Ascending aorta (tissue), 2 donors: Measurements from ENCODE around the gene CSTF3. TPM values are rescaled to one million over a fixed set of nuclear protein-coding genes. Genes with fewer than 3 reads are reported as not detected.

Experiments used
- DNase-seq, 2 donors: peaks; one replicate each; pipeline ENCODE4 v3.0.0-alpha.2; 2019; ENCODE audit warnings: low spot score in 2 of 2
- H3K27ac ChIP-seq, 2 donors: fragments of 200-600 bp; sonication (generic); one replicate each; pipeline ENCODE4 v1.5.1; 2016 to 2017; ENCODE audit warnings: mild to moderate bottlenecking in 1 of 2
- H3K27me3 ChIP-seq: fragments of 200-600 bp; sonication (generic); one replicate; pipeline ENCODE4 v1.5.1; 2017
- H3K36me3 ChIP-seq, 2 donors: fragments of 200-600 bp; sonication (generic); one replicate each; pipeline ENCODE4 v1.5.1; 2016
- H3K4me1 ChIP-seq, 2 donors: fragments of 200-600 bp; sonication (generic); one replicate each; pipeline ENCODE4 v1.5.1; 2016 to 2017; ENCODE audit warnings: mild to moderate bottlenecking in 1 of 2
- H3K4me3 ChIP-seq, 2 donors: fragments of 200-600 bp; sonication (generic); one replicate each; pipeline ENCODE4 v1.5.1; 2016 to 2017; ENCODE audit warnings: mild to moderate bottlenecking in 1 of 2
- H3K9me3 ChIP-seq, 2 donors: fragments of 200-600 bp; sonication (generic); one replicate each; pipeline ENCODE4 v1.5.1; 2016
- CTCF ChIP-seq, 3 experiments: fragments of 200-600 bp in 2 of 3; fragments of 450-650 bp in 1 of 3; sonication (generic) in 2 of 3; IDR thresholded peaks; one replicate each; pipeline ENCODE4 v1.5.1; 2016 to 2019; ENCODE audit warnings: antibody characterized with exemption in 3 of 3, mild to moderate bottlenecking in 1 of 3, moderate library complexity in 1 of 3
- intact Hi-C: fragments of 100-400 bp; cut with DNase I; formaldehyde crosslinking; loops from one replicate; pipeline ENCODE4 v1.15.1; 2023
- total RNA-seq: library from RNA; depleted of rRNA; stranded (reverse); fragments of >200 nt; gene quantifications from one replicate; pipeline ENCODE4 v1.1.0, GENCODE V29; 2016

Gene CSTF3
- total RNA-seq, 1 donor from 2014 or later = 3.8 TPM

- no peak overlapping the region for H3K27ac ChIP-seq
- intact Hi-C loops = no loop called here
- H3K9me3 ChIP-seq = no peaks in the 10 kb centered on the region
- H3K4me1 ChIP-seq = no peaks in the 10 kb centered on the region
- no peak overlapping the region for H3K4me3 ChIP-seq
- no peak for TF ChIP-seq CTCF (IDR thresholded peaks at IDR 0.05)
- no peaks in the 10 kb centered on the region for H3K36me3 ChIP-seq
- no peak for DNase-seq
- no peaks in the 10 kb centered on the region for H3K27me3 ChIP-seq
Observed at GRCh38 chr11:33194455-33194854, 33.2 kb upstream of the CSTF3 start.

- no peak for TF ChIP-seq CTCF (IDR thresholded peaks at IDR 0.05)
- Histone ChIP-seq H3K4me1 (no peaks in the 10 kb centered on the region), H3K9me3 (no peaks in the 10 kb centered on the region), H3K4me3 (no peak overlapping the region), H3K27me3 (no peaks in the 10 kb centered on the region), H3K27ac (no peak overlapping the region), H3K36me3 (no peaks in the 10 kb centered on the region)
- DNase-seq = no peak
- intact Hi-C loops = no loop called here
Observed at GRCh38 chr11:33191467-33191866, 30.2 kb upstream of the CSTF3 start.

- intact Hi-C loops = no loop called here
- Histone ChIP-seq H3K4me1 (no peaks in the 10 kb centered on the region), H3K27me3 (no peaks in the 10 kb centered on the region), H3K36me3 (no peaks in the 10 kb centered on the region), H3K9me3 (no peaks in the 10 kb centered on the region), H3K4me3 (no peak overlapping the region), H3K27ac (no peak overlapping the region)
- no peak for TF ChIP-seq CTCF (IDR thresholded peaks at IDR 0.05)
- DNase-seq = no peak
Observed at GRCh38 chr11:33187998-33188722, 26.9 kb upstream of the CSTF3 start.

GRCh38 chr11:33185756-33186155 lies 24.5 kb upstream of the CSTF3 start:
- TF ChIP-seq CTCF (IDR thresholded peaks at IDR 0.05) = no peak
- DNase-seq = no peak
- Histone ChIP-seq H3K27me3 (no peaks in the 10 kb centered on the region), H3K36me3 (no peaks in the 10 kb centered on the region), H3K4me1 (no peaks in the 10 kb centered on the region), H3K9me3 (no peaks in the 10 kb centered on the region), H3K27ac (no peak overlapping the region), H3K4me3 (no peak overlapping the region)
- intact Hi-C loops = no loop called here

GRCh38 chr11:33182246-33182878 lies 21.1 kb upstream of the CSTF3 start:
- Histone ChIP-seq H3K9me3 (no peaks in the 10 kb centered on the region), H3K4me3 (no peak overlapping the region), H3K27me3 (no peaks in the 10 kb centered on the region), H3K27ac (no peak overlapping the region), H3K4me1 (no peaks in the 10 kb centered on the region), H3K36me3 (no peaks in the 10 kb centered on the region)
- intact Hi-C loops = no loop called here
- no peak for DNase-seq
- TF ChIP-seq CTCF (IDR thresholded peaks at IDR 0.05) = no peak
